Measurements from ENCODE around the gene STON2.

Gene STON2

DNA sequence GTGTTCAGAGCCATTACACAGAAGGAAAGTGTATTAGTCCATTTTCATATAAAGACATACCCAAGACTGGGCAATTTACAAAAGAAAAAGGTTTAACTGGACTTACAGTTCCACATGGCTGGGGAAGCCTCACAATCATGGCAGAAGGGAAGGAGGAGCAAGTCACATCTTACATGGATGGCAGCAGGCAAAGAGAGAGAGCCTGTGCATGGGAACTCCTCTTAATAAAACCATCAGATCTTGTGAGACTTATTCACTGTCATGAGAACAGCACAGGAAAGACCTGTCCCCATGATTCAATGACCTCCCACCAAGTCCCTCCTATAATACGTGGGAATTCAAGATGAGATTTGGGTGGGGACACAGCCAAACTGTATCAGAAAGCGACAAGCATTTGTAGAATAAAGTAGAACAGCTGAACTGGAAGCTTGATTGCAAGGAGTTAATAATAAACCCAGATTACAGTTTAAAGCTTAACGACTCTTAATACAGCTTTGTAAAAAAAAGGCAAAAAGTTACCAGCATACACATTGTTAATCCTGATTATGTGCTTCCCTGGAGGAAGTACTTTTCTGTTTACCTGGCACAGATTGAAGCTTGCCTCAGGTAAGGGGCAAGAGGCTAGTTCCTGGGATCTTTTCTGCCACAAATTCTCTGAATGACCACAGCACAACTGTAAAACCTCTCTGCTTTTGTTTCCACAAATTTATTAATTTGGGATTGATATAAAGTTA is 18.1 kb upstream of the STON2 start:
- no peak for DNase-seq (ENCODE audit: low read depth)

DNA sequence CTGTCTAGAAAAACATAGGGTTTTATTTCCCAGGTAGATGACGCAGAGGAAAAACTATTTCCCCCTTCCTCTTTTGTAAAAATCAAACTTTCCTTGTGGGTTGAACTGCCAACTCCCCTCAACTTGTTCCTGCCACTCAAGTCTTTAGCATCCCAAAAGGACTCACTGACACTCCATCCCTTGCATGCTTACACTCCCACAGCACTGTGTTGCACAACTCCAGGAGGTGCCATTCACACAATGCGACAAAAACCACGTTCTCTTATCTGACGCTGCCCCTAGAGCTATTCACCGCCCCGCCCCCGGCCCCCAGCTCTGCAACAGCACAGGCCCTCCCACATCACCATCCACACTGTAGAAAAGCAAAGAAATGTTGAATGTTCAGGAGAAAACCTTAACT is 16.9 kb upstream of the STON2 start:
- DNase-seq (ENCODE audit: low read depth), result no peak

DNA sequence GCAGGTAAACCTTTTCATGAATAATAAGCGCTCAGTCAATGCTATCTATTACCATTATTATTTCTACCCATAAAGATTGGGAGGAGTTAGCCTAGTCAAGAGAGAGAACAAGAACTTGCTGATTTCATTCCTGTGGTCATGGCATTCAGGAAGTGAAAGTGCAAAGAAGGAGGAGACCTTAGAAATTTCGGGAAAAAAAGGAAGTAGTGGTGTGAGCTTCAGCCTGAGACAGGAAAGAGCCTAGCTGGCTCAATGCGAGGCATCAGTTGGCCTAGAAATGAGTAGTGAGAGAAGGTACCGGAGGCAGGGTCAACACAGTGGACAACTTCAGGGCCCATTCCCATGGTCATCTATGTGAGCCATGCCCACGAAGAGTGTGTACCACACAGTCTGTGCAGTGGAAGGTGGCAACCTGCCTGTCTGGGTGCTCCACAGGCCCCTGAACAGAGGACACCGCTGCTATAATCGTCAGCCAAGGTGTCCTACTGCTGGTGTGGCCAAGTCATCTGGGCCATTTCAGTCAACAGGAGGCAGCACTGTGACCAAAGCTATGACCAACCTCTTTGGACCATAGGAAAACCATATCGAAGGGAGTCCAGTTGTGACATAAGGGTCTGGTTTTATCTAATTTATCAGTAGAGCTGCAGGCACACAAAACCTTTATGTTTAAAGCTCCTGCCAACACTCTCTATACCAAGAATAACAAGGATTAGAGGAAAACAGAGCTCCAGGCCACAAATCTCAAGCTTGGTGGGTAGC is 16.2 kb upstream of the STON2 start:
- no peak for DNase-seq (ENCODE audit: low read depth)

DNA sequence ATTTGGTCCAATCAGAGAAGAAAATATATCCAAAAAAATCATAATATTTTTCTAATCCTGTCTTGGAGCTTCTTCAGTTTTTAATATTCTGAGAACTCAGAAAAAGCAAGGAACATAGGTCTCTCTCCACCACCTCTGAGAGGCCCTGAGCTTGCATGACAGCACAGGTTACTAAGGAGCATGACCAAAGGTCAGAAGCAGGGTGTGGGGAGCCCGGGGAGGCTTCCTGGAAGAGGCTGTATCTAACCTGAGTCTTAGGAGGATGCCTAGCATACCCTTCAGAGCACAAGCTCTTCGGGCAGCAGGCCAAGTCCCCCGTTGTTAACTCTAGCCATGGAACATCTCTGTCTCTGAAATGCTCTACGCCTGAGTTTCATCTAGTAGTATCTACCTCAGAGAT is 15.7 kb upstream of the STON2 start:
- DNase-seq (ENCODE audit: low read depth), result no peak

DNA sequence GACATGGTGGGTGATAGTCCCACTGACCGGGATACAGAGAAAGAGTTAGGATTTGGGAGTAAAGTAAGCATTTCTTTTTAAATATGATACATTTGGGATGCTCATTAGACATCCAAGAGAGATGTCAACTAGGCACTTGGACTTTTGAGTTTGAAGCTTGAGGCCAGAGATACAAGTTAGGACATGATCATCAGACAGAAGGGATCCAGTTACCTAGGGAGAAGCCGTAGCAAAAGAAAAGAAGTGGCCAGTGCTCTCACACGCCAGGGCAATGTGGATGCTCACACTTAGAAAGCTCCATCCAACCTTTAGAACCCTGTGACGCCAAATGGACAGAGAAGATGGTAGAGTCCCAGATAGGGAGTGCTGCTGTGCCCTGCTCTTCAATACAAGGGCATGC is 14.0 kb upstream of the STON2 start:
- DNase-seq (ENCODE audit: low read depth), result no peak

DNA sequence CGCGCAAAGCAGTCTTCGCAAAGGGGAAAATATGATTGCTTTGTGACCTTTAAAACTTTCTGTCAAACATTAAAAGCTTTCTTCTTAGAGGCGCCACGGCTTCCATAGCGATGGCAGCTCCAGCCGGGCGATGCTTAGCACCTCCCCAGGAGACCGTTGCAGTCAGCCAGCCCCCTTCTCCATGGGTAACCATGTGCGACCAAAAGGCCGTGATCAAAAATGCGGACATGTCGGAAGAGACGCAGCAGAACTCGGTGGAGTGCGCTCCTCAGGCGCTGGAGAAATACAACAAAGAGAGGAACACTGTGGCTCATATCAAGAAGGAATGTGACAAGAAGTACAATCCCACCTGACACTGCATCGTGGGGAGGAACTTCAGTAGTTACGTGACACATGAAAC is 12.7 kb upstream of the STON2 start:
- no peak for DNase-seq (ENCODE audit: low read depth)

DNA sequence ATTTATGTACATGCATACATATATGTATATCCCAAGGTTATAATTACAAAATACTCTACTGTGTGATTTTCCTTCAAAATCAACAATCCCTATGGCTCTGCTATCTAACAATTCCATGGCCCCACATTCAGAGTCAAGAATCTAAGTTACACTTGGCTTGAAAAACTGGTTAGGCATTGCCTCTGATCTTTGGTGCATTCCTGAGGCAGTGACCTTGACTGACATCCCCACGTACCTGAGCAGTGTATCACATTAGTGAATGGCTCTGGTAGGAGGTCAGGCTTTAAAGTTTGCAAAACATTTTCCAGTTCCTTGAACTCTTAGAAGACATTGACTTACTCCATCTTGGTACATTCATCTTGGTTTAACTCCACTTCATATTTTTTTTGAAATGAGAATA is 8.5 kb upstream of the STON2 start:
- DNase-seq (ENCODE audit: low read depth), result no peak

DNA sequence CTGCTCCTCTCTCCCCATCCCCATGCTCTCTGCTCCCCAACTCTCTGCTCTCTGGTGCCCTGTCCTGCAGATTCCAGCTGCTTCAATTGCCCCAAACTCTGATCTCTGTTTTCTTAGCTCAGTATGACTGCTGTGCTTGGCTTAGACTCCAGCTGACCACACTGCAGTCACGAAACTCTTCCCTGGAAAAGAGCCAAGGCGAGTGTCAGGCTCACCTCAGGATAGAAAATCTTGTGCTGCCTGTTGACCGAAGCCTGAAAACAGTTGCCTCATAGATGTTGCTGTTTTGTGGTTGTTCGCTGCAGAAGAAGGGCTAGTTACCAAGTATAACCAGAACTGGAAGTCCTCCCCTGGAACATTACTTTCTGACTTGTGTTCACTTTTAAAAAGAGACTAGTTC is 6.7 kb upstream of the STON2 start:
- DNase-seq (ENCODE audit: low read depth), result peak; percentile 21

DNA sequence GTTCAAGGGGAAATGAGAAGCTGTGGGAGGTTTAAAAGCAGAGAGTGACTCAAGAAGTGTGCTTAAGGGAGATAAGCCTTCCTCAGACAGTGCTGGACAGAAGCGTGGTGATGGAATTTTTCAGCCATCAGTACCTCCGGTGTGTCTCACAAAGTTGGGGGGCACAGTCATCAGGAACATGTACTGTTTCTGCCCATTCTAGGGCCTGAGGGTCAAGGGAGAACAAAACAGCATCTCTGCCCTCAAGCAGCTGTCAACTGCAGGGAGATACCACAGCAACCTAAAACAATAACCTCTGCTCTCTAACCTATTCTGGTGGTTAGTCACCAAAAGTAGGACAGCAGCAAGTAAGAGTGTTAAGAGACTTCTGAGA is 2.0 kb upstream of the STON2 start:
- peak; percentile 18 for DNase-seq (ENCODE audit: low read depth)

DNA sequence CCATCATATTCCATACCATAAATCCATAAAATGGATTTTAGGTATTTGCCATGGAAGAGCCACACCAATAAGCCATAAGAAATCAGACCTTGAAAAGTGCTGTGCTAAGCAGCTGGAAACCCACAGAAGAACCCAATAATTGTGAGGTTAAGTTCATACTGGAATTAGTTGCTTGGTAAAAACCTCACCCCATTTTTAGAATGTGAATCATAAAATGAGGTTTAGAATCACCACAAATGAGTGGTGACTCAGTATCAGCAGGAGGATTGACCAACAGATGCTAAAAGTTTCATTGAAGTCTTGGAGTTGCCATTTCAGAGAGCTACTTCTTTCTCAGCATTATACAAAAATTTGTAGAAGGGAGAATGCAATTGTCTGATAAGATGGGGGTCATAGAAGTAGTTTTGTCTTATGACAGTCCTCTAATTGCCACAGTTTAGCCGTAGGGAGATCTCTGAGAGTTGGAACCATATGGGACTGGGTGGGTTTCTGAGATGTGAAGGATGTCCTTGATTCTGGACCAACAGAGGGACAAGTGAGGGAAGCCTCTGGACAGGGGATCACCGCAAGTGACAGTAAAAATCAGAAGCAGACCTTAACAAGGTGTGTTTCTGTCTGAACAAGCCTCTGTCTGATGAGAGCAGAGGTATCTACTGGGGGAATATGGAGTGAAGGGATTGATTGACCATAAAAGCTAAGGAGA is 1.4 kb upstream of the STON2 start:
- peak; percentile 82 for DNase-seq (ENCODE audit: low read depth)

DNA sequence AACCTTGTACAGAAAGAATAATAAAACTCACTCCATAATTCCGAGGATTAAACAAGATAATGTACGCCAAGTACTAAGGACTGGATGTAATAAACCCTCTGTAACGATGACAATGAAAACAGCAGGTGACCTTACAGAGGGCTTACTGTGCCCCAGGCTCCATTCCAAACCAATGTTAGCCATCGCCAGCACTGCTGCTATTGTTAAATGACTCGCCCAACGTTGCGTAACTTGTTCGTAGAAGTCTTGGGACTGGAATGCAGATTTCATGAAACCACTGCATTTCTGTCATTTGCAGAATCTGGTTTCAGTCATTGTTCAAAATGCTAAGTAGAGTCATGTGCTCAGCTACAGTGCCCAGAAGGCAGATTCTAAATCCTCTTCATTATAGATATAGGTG is 728 bp upstream of the STON2 start:
- DNase-seq (ENCODE audit: low read depth), result peak; percentile 75

DNA sequence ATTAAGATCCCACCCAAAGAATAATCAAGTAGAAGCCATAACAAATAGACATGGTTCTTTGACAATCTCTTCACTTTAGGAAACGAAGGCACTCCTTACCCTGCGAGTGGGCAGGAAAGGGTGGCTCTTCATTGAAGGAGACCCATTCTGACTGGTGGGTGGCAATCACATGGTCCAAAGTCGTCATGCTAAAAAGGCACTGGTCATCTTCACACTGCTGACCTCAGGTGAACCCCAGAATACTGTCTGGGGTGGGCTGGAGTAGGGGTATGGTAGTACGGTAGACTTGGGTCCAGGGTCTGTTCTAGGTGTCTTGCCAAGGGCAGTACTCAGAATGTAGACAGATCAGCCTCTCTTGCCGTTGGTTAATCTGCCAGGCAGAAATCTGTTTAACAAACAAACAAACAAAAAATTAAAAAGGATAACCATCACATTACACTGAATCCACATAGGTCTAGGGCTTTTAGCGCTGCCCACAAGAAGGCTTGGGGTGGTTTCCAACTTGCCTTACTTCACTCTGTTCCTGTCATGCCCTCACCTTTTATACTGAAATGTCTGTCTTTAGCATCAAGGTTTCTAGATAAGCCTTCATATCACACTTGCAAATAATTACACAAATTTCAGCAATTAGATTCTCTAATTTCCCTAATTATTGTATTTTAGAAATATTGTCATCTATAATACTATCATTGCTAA is 1.8 kb downstream of the STON2 start:
- no peak for DNase-seq (ENCODE audit: low read depth)

DNA sequence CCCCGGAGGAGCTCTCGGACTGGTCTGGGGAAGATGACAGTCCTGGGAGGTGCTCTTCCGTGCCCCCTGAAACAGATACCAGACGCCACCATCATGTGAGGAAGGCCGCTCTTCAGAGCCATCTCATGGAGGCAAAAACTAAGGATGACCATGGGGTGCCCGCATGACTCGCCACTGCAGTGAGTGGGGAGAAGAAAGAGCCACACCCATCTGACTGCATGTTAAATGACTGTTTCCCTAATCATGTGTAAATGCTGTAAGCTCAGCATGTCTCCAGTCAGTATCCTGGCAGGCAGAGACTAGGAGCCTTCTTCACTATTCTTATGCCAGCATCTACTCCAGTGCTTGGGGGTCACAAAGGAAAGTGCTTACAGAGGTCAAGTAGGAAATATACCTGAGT is 4.0 kb downstream of the STON2 start:
- no peak for DNase-seq (ENCODE audit: low read depth)

DNA sequence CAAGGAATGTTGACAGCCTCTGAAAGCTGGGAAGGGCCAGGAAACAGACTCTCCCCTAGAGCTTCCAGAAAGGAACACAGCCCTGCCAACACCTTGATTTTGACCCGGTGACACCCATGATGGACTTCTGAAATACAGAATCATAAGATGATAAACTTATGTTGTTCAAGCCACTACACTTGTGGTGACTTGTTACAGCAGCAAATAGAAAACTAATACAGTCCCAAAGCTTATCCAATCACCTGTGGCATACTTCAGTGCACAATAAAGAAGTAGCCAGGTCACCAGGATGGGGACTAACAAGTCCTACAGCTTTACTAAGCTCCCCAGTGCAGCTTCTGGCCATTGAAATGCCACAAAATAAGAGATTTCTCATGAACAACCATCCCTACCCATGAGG is 5.4 kb downstream of the STON2 start:
- no peak for DNase-seq (ENCODE audit: low read depth)

DNA sequence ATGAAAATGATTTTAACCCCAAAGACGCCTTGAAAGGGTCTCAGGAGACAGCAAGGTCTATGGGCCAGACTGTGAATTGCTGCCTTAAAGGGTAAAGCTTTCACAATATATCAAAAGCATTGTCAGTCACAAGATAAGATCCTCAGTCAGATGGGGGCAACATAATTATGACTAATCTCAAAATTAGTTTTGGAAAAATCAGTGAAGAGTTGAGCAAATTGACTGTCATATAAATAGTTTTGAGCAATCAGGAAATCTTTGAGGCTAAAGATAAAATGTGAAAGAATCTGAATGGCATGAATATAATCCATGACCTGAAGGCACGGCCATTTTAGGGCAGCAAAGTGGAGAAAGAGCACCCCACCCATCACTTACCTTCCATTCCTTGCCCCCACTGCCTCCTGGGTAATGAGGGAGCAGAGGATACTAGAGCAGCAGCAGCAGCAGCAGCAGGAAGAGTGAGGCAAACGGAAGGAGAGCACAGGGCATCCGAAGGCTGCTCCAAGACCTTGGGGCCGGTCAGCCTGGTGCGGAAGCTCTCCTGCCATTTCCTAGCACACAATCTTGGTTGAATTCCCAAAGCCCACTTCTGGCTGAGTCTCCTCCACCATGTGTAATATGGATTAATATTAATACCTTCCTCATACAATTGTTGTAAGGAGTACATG is 7.0 kb downstream of the STON2 start:
- no peak for DNase-seq (ENCODE audit: low read depth)

DNA sequence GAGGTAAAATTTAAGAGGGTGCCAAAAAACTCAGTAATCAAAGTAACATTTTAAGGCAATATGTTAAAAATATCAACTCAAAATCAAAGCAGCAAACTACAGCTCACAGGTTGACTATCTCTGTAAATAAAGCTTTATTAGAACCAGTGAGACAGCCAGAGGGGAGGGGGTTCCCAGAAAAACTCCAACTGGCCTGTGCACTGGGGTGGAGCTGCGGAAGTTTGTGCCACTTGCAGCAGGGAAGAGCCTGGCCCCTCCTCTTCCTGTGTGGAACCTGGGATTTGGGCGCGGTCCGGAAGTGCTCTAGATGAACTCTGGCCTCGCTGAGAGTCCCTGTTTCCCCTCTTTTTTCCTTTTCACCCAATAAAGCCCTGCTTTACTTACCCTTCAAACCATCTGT is 8.1 kb downstream of the STON2 start:
- DNase-seq (ENCODE audit: low read depth), result no peak

DNA sequence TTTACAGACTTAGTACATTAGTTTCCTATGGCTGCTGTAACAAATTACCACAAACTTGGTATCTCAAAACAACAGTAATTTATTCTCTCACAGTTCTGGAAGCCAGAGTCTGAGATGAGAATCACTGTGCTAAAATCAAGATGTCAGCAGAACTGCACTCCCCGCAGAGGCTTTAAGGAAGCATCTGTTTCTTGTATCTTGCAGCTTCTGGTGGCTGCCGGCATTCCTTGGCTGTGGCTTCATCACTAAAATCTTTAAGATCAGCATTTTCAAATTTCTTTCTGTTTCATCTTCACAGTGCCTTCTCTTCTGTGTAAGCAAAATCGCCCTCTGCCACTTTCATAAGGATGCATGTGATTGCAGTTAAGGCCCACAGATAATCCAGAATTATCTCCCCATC is 9.4 kb downstream of the STON2 start:
- no peak for DNase-seq (ENCODE audit: low read depth)

DNA sequence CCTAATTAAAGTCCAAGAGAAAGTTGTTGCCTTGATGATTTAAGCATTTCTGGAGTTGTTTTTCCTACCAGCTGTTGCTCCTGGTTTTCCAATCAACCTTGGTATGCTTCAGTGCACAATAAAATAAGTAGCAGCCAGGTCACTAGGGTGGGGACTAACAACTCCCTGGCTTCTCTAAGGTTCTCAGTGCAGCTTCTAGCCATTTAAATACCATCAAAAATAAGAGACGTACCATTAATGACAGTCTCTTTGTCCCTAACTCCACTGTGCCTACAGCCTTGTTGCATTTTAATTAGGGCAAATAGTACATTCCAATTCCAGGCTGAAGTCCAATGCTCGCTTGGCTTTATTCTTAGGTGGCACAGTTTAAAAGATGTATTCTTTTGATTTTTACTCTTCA is 11.8 kb downstream of the STON2 start:
- DNase-seq (ENCODE audit: low read depth), result no peak

DNA sequence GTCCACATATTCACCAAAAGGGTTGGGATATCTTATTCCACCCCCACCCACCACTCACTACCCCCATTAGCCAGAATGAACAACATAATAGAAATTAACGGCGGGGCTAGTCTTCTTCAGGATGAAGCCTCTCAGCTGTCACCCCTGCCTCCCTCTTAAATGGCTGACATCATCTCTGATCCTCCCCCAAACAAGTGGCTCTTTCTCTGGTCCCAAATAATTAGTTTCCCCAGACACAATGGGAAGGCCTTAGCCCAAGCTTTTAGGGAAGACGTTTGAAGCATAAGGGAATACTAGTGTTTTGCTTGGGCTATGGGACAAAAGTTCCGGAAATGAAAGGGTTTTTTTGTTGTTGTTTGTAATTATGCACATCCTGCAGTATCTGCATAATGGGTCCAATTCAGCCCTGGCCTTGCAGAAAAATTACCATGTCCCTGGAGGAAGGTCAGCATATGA is 13.8 kb downstream of the STON2 start:
- DNase-seq (ENCODE audit: low read depth), result no peak

DNA sequence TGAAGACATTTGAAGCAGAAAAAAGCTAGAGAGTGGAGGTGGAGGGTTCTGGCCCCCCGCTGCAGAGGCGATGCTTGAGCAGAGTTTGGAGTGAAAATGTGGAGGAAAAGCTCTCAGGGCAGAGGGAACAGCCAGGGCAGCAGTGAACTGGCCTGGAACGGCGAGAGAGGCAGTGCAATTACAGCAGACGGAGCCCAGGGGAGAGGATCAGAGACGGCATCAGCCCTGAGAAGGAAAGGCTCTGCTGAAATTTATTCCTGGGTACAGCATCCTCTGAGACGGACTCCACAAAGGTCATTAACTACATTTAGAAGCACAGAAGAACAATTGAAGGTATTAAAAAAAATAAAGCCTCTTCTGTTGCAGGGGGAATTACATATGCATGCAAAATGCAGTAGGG is 14.2 kb downstream of the STON2 start:
- no peak for DNase-seq (ENCODE audit: low read depth)

DNA sequence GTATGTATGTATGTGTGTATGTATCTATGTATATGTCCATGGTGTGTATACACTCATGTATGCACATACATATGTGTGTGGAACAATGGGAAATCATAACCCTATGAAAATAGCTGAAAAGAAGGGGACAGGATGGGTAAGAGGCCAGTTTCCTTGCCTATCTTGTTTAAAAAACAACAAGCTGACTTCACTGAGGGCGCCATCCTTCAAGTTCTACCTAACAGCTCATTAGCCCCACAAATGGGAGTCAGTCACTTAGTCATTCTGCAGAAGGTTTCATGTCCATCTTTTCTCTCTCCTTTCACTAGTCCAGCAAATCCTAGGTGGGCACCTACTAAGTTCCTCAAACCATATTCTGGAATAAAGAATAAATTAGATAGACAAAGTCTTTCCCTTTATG is 14.7 kb downstream of the STON2 start:
- no peak for DNase-seq (ENCODE audit: low read depth)

DNA sequence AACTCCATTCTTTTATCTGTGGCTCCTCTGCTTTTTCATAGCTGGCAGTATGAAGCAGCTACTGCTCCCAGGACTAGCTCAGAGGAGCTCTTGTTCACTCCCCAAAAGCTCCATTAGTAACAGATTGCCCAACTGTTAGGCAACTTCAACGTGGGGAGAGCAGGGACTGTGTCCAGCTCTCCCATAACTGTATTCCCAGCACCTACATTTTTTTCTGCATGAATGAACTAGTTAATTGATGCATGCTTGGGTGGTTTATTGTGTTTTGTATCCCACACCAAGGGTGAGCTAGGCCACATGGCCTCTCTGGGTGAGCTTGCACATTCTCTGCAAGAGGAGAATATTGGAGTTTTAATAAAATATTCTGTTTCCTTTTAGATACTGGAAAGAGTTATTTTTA is 15.2 kb downstream of the STON2 start:
- no peak for DNase-seq (ENCODE audit: low read depth)
